Stimulated activated CD4-positive, alpha-beta T cell treated with anti-CD3 and anti-CD28 coated beads, Interleukin-4, amount 100 ng/mL, for 1 hour (primary cell): ENCODE results near the gene SLC39A11.

Experiments used
- DNase-seq: peaks from one replicate; pipeline ENCODE4 v3.0.0-alpha.2; 2020

Gene SLC39A11

GRCh38 chr17:72974605-72975232, 117.8 kb downstream of the SLC39A11 start:
- DNase-seq = no peak

- no peak for DNase-seq
Measured at GRCh38 chr17:72972263-72972951, 120.1 kb downstream of the SLC39A11 start.

GRCh38 chr17:72971226-72971880, 121.1 kb downstream of the SLC39A11 start:
- no peak for DNase-seq

- DNase-seq = no peak
Measured at GRCh38 chr17:72970797-72971196, 121.7 kb downstream of the SLC39A11 start.

GRCh38 chr17:72970246-72970645, 122.2 kb downstream of the SLC39A11 start:
- no peak for DNase-seq

DNA sequence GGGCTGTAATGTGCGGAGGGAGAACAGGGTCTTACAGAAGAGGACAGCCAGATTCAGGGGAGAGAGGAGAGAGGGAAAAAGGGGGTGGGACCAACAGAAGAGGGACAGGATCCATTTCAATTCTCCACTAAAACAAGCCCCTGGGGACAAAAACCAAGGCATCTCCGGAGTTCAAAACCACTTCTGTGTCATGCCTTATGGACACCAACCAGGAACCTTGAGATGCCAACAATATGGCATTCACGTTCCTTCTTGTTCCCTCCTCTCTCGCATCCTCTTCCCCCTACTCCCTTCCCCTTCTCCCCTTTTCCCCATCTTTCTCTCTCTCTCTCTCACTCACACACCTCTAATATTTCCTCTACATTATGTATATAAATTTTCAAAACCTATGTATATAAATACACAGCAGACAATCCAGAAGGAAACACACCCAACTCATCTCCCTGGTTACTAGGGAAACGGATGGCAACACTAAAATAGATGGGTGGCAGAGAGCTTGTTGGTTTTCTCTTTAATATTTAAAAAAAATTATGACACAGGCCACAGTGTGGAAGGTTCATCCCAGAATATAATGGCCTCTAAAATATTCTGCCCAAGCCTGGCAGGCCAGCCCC, 123.1 kb downstream of the SLC39A11 start:
- DNase-seq = no peak

DNA sequence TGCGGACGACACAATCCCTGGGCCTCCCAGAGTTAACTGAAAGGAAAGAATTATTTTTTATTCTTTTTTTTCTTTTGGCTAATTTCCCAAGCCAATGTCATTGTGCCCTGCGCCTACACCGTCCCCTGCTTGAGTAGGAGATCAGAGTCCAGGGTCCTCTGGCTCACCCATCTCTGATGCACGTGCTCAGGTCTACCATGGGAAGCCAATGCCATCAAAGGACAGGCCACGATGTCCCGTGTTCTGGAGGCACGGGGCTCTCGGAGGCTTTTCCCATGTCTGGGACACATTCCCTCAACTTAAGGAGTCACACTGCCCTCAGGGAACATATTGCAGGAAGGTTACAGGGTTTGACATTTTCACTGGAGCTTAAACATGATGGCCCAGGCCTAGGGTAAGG, 123.7 kb downstream of the SLC39A11 start:
- DNase-seq = no peak

- no peak for DNase-seq
Measured at GRCh38 chr17:72967977-72968585, 124.4 kb downstream of the SLC39A11 start.

DNA sequence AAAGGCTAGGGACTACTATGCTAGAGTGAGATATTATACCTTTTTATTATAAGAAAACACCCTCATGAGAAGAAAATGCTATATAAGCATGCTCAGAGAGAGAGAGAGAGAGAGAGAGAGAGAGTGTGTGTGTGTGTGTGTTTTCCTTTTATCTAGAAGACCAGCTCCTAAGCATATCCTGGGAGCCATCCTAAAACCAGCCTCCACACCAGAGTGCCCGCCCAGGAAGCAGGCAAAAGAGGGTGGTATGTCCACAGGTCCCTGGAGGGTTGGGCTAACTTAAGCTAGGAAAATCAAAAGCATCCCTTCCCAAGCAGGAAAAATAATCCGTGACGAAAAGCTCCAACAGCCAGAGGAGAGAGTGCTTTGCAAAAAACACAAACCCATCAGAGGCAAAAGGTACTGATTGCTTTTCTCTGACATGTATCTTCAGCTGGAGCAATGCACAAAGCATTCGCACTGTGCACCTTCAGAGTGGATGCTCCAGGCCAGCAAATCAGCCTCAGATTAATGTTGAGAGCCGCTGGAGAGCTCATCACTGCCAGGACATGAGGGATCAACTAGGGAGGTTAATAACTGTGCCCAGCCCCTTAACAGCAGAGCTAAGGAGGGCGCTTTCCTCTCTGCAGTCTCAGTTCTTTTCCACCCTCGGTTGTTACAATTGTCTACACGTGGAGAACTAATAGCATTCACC, 125.1 kb downstream of the SLC39A11 start:
- DNase-seq = no peak

DNA sequence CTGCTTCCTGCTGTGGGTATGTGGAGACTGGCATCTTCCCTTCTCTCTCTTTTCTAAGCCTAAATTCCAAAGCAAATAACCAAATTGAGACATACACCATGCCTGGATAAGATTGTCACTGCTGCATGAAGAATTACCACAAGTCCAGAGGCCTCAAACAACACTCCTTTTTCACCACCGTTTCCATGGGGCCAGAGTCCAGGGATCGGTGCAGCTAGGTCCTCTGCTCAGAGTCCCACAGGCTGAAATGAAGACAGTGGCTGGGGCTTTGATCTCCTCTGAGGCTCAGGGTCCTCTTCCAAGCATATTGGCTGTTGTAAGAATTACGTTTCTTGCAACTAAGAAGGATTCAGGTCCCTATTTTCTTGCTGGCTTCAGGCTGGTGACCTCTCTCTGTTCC, 130.4 kb downstream of the SLC39A11 start:
- no peak for DNase-seq

DNA sequence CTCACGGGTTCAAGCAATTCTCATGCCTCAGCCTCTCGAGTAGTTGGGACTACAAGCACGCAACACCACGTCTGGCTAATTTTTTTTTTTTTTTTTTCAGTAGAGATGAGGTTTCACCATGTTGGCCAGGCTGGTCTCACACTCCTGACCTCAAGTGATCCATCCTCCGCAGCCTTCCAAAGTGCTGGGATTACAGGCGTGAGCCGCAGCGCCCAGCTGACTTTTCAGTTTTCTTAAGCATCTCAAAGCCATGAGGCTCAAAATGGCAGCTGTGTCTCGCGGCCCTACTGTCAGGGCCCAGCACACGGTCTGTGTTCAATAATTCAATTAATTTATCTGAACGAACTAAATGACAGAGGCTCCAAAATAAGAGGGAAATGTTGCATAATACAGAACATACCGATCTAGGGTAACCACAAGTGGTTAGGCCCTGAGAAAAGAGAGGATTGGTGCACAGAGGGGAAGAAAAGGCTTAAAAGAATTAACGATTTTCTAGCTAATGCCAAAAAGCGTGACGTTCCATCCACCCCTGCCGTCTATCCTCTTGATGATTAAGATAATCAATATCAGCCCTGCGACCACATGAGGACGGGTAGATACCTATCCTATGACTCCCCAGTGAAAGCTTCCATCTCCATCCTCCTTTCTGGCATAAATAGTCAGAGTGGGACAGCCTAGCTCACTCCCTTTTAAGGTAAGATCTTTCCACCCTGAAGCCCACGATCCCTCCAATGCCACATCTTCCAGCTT, 136.9 kb downstream of the SLC39A11 start:
- no peak for DNase-seq

- no peak for DNase-seq
Measured at GRCh38 chr17:72954579-72954978, 137.9 kb downstream of the SLC39A11 start.

- DNase-seq = no peak
Measured at GRCh38 chr17:72953621-72954020, 138.9 kb downstream of the SLC39A11 start.

DNA sequence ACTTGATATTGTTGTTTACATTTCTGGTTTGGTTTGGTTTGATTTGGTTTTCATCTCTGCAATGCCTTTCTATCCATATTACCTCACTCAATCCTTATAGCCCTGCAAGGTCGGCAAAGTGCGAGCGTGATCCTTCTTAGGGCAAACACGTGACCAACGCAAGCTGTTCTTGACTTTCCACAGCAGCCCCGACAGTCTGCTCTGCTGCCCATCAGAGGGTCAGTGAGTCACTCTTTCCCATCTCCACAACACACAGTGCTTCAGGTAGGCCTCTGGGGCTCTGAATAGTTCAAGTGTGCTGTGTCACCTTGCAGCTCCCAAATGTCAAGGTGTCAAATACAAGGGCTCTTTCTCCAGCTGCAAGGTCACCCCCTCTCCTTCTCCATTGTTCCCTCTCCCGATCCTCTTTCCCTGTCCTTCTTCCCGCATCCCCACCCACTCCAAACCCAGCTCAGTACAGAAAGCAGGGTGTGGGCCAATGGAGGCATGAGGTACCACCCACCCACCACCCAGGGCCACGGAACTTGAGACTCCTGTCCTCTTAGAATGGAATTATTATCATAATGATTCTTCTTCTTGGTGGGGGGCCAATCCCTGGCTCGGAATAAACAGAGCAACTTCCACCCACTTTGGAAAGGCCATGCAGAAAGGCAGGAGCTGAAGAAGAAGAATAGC, 139.7 kb downstream of the SLC39A11 start:
- no peak for DNase-seq

- DNase-seq = no peak
Measured at GRCh38 chr17:72952220-72952619, 140.3 kb downstream of the SLC39A11 start.

GRCh38 chr17:72950242-72950931, 142.1 kb downstream of the SLC39A11 start:
- DNase-seq = no peak

DNA sequence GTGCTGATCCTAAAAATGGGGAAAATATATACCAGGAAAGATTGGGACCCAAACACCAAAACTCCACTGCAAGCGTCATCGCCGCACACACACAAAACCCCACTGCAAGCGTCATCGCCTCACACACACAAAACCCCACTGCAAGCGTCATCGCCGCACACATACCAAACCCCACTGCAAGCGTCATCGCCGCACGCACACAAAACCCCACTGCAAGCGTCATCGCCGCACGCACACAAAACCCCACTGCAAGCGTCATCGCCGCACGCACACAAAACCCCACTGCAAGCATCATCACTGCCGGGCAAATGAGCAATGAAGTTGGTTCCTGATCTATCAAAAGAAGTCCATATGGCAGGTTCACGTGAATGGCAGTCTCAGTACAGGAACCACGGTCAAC, 144.4 kb downstream of the SLC39A11 start:
- DNase-seq = no peak

- no peak for DNase-seq
Measured at GRCh38 chr17:72947475-72947874, 145.0 kb downstream of the SLC39A11 start.

- no peak for DNase-seq
Measured at GRCh38 chr17:72946696-72947095, 145.8 kb downstream of the SLC39A11 start.

GRCh38 chr17:72946156-72946555, 146.3 kb downstream of the SLC39A11 start:
- DNase-seq = no peak

GRCh38 chr17:72945473-72945872, 147.0 kb downstream of the SLC39A11 start:
- no peak for DNase-seq
